IMR-90 (cell line): ENCODE data around the gene CTBP1. TPM values are rescaled to one million over a fixed set of nuclear protein-coding genes. Genes with fewer than 3 reads are reported as not detected.

Experiments
- ATAC-seq: fragments of 200-7000 bp; cut with Tn5 transposase; 2 replicates; pipeline ENCODE4 v1.9.1; 2020; ENCODE audit warnings: low read depth, mild to moderate bottlenecking, moderate library complexity
- BruUV-seq: library from RNA; stranded (reverse); fragments of 400-500 nt; replicated peaks from 2 replicates; lab custom pipeline; 2021; lab: Mats Ljungman, UMichigan
- CTCF ChIA-PET: fragments of 300-600 bp; formaldehyde crosslinking; extraction: SDS; loops from one replicate; lab custom pipeline; 2021; ENCODE audit warnings: antibody characterized with exemption; lab: Yijun Ruan, JAX
- POLR2A ChIA-PET: fragments of 300-600 bp; sonication (Branson Sonifier 250); formaldehyde crosslinking; loops from one replicate; lab custom pipeline; 2022; ENCODE audit warnings: antibody characterized with exemption; ENCODE audit not compliant: unreplicated experiment; lab: Charles Lee
- DNase-seq: peaks from one replicate; pipeline ENCODE4 v3.0.0; 2013
- H2AFZ ChIP-seq: replicated peaks from 2 replicates; pipeline ENCODE3; 2013; ENCODE audit warnings: low read length, mild to moderate bottlenecking; ENCODE audit not compliant: poor library complexity
- H2AK5ac ChIP-seq: 2 replicates; pipeline ENCODE4 v1.6.1; 2013; ENCODE audit warnings: low read depth, low read length, inconsistent platforms
- H2AK9ac ChIP-seq: replicated peaks from 2 replicates; pipeline ENCODE3; 2013; ENCODE audit warnings: mild to moderate bottlenecking, low read depth, low read length, moderate library complexity; ENCODE audit not compliant: poor library complexity
- H2BK120ac ChIP-seq: 2 replicates; pipeline ENCODE4 v1.6.1; 2013; ENCODE audit warnings: low read depth, low read length, inconsistent platforms
- H2BK15ac ChIP-seq: 3 replicates; pipeline ENCODE4 v1.6.1; 2013; ENCODE audit warnings: low read depth, low read length, inconsistent platforms
- H2BK20ac ChIP-seq: 2 replicates; pipeline ENCODE4 v1.6.1; 2013; ENCODE audit warnings: low read depth, mild to moderate bottlenecking, inconsistent platforms, low read length, moderate library complexity
- H2BK5ac ChIP-seq: 2 replicates; pipeline ENCODE4 v1.6.1; 2013; ENCODE audit warnings: mild to moderate bottlenecking, low read depth, low read length, inconsistent platforms; ENCODE audit not compliant: poor library complexity, severe bottlenecking
- H3K14ac ChIP-seq: replicated peaks from 2 replicates; pipeline ENCODE4 v1.6.1; 2013; ENCODE audit warnings: low read depth, low read length, inconsistent platforms
- H3K18ac ChIP-seq: 2 replicates; pipeline ENCODE4 v1.6.1; 2013; ENCODE audit warnings: low read depth, low read length, control low read depth
- H3K23ac ChIP-seq: 2 replicates; pipeline ENCODE4 v1.6.1; 2013; ENCODE audit warnings: low read depth, low read length, inconsistent platforms
- H3K27ac ChIP-seq: 2 replicates; pipeline ENCODE4 v1.5.1; 2013; ENCODE audit warnings: mild to moderate bottlenecking, control low read depth, low read length; ENCODE audit not compliant: insufficient read depth
- H3K27me3 ChIP-seq: 2 replicates; pipeline ENCODE4 v1.6.1; 2013; ENCODE audit warnings: low read length; ENCODE audit not compliant: control insufficient read depth, insufficient read depth
- H3K36me3 ChIP-seq: 2 replicates; pipeline ENCODE4 v1.6.1; 2013; ENCODE audit warnings: low read length, mixed read lengths; ENCODE audit not compliant: control insufficient read depth, insufficient read depth
- H3K4ac ChIP-seq: 2 replicates; pipeline ENCODE4 v1.6.1; 2013; ENCODE audit warnings: low read depth, low read length, inconsistent platforms
- H3K4me1 ChIP-seq: 2 replicates; pipeline ENCODE4 v1.6.1; 2013; ENCODE audit warnings: low read length, mixed read lengths; ENCODE audit not compliant: control insufficient read depth, insufficient read depth
- H3K4me2 ChIP-seq: 2 replicates; pipeline ENCODE4 v1.6.1; 2013; ENCODE audit warnings: low read depth, mild to moderate bottlenecking, control low read depth, low read length, moderate library complexity
- H3K4me3 ChIP-seq: 2 replicates; pipeline ENCODE4 v1.5.1; 2013; ENCODE audit warnings: low read depth, mild to moderate bottlenecking, control low read depth, low read length, moderate library complexity; ENCODE audit not compliant: insufficient read depth
- H3K56ac ChIP-seq: 2 replicates; pipeline ENCODE4 v1.6.1; 2013; ENCODE audit warnings: low read length, inconsistent platforms; ENCODE audit not compliant: insufficient read depth; ENCODE audit errors: extremely low read depth
- H3K79me1 ChIP-seq, 2 experiments: 2 replicates each; pipeline ENCODE4 v1.6.1; 2013; ENCODE audit warnings: low read length in 2 of 2, inconsistent platforms in 1 of 2, low read depth in 1 of 2
- H3K9ac ChIP-seq: 2 replicates; pipeline ENCODE4 v1.6.1; 2013; ENCODE audit warnings: low read depth, low read length, control low read depth
- H3K9me1 ChIP-seq: 2 replicates; pipeline ENCODE4 v1.6.1; 2013; ENCODE audit warnings: low read length, inconsistent platforms; ENCODE audit not compliant: insufficient read depth
- H3K9me3 ChIP-seq: 2 replicates; pipeline ENCODE4 v1.6.1; 2013; ENCODE audit warnings: low read length; ENCODE audit not compliant: control insufficient read depth, insufficient read depth
- H4K20me1 ChIP-seq: 2 replicates; pipeline ENCODE4 v1.6.1; 2013; ENCODE audit warnings: low read length, inconsistent platforms; ENCODE audit not compliant: insufficient read depth
- H4K5ac ChIP-seq: 2 replicates; pipeline ENCODE4 v1.6.1; 2013; ENCODE audit warnings: mild to moderate bottlenecking, low read depth, low read length, control low read depth
- H4K8ac ChIP-seq, 2 experiments: 2 replicates each; pipeline ENCODE4 v1.6.1; 2013; ENCODE audit warnings: low read depth in 2 of 2, low read length in 2 of 2, control low read depth in 1 of 2, inconsistent platforms in 1 of 2
- H4K91ac ChIP-seq: 2 replicates; pipeline ENCODE4 v1.6.1; 2013; ENCODE audit warnings: low read depth, low read length, inconsistent platforms; ENCODE audit not compliant: insufficient read depth
- BHLHE40 ChIP-seq: fragments of 150-350 bp; IDR thresholded peaks from 2 replicates; pipeline ENCODE4 v1.6.1; 2016; ENCODE audit warnings: mild to moderate bottlenecking, low read depth, low read length
- CEBPB ChIP-seq: IDR thresholded peaks from 2 replicates; pipeline ENCODE4 v1.6.1; 2012; ENCODE audit warnings: low read depth, low read length, improper control_type of control experiment
- CHD1 ChIP-seq: IDR thresholded peaks from 2 replicates; pipeline ENCODE4 v1.6.1; 2012; ENCODE audit warnings: low read depth, low read length, improper control_type of control experiment
- FOS ChIP-seq: fragments of 150-350 bp; IDR thresholded peaks from 2 replicates; pipeline ENCODE4 v1.6.1; 2016; ENCODE audit warnings: low read depth, low read length
- MAFK ChIP-seq: IDR thresholded peaks from 2 replicates; pipeline ENCODE4 v1.6.1; 2012; ENCODE audit warnings: low read depth, low read length, improper control_type of control experiment
- MAZ ChIP-seq: IDR thresholded peaks from 2 replicates; pipeline ENCODE4 v1.6.1; 2012; ENCODE audit warnings: low read depth, mild to moderate bottlenecking, low read length, improper control_type of control experiment, moderate library complexity, borderline replicate concordance
- MXI1 ChIP-seq: IDR thresholded peaks from 2 replicates; pipeline ENCODE4 v1.6.1; 2012; ENCODE audit warnings: low read depth, mild to moderate bottlenecking, low read length, moderate library complexity, borderline replicate concordance
- NFE2L2 ChIP-seq: fragments of 150-350 bp; IDR thresholded peaks from 2 replicates; pipeline ENCODE4 v1.6.1; 2016; ENCODE audit warnings: low read depth, mild to moderate bottlenecking, low read length
- RAD21 ChIP-seq: IDR thresholded peaks from 2 replicates; pipeline ENCODE4 v1.6.1; 2012; ENCODE audit warnings: low read length, improper control_type of control experiment
- RCOR1 ChIP-seq: IDR thresholded peaks from 2 replicates; pipeline ENCODE4 v1.6.1; 2012; ENCODE audit warnings: mild to moderate bottlenecking, low read length, improper control_type of control experiment; ENCODE audit not compliant: insufficient replicate concordance
- RFX5 ChIP-seq: IDR thresholded peaks from 2 replicates; pipeline ENCODE4 v1.8.0; 2012; ENCODE audit warnings: low read depth, mild to moderate bottlenecking, low read length, moderate library complexity
- SMC3 ChIP-seq: fragments of 150-350 bp; IDR thresholded peaks from 2 replicates; pipeline ENCODE4 v1.6.1; 2016; ENCODE audit warnings: low read depth, mild to moderate bottlenecking, antibody characterized with exemption, low read length, moderate library complexity
- WGBS, 2 experiments: methylation state at CpG; one replicate each; pipeline versions ENCODE4 v1.1.5 to v1.1.7; 2013; ENCODE audit warnings: missing lambda C conversion rate in 2 of 2; ENCODE audit not compliant: insufficient read length in 1 of 2; ENCODE audit errors: extremely low coverage in 2 of 2; 5-methylcytosine and 5-hydroxymethylcytosine counted together
- dilution Hi-C: fragments of 300-500 bp; cut with HindIII; formaldehyde crosslinking; loops from one replicate; pipeline ENCODE4 v1.14.3; 2018; ENCODE audit warnings: low sequenced_read_pairs; ENCODE audit not compliant: unreplicated experiment
- in situ Hi-C: fragments of 300-500 bp; cut with MboI; formaldehyde crosslinking; loops from 3 replicates; pipeline ENCODE4 v1.14.3; 2019; ENCODE audit warnings: low sequenced_read_pairs, inconsistent platforms, mixed read lengths
- intact Hi-C: fragments of 100-400 bp; cut with micrococcal nuclease; formaldehyde crosslinking; loops from 2 replicates; pipeline ENCODE4 v1.10.0; 2022
- polyA plus RNA-seq, 3 experiments: library from polyadenylated mRNA; depleted of rRNA; stranded (reverse); fragments of >200 nt; gene quantifications; 2 replicates each; pipeline ENCODE4 v1.2.3, GENCODE V29; 2012; ENCODE audit warnings: low replicate concordance in 1 of 3
- total RNA-seq: library from RNA; depleted of rRNA; stranded (reverse); fragments of >200 nt; gene quantifications from 2 replicates; pipeline ENCODE4 v1.2.3, GENCODE V29; 2012
- TF ChIP-seq, protein P1 (sequence below): conservative IDR thresholded peaks from 2 replicates; pipeline ENCODE4 v1.5.1; 2012; ENCODE audit warnings: mild to moderate bottlenecking, low read depth, low read length, improper control_type of control experiment
- TF ChIP-seq, protein P2 (sequence below): fragments of 150-350 bp; IDR thresholded peaks from 2 replicates; pipeline ENCODE4 v1.6.1; 2017; ENCODE audit warnings: mild to moderate bottlenecking, antibody characterized with exemption, low read length, low read depth
- TF ChIP-seq, protein P3 (sequence below): fragments of 150-350 bp; IDR thresholded peaks from 2 replicates; pipeline ENCODE4 v1.6.1; 2016; ENCODE audit warnings: low read depth, mild to moderate bottlenecking, low read length, moderate library complexity, borderline replicate concordance

CTBP1 gene
- total and polyA plus RNA-seq, 2 of the 4 experiments (the other 2 are of a cell fraction): 147 to 212 TPM

DNA sequence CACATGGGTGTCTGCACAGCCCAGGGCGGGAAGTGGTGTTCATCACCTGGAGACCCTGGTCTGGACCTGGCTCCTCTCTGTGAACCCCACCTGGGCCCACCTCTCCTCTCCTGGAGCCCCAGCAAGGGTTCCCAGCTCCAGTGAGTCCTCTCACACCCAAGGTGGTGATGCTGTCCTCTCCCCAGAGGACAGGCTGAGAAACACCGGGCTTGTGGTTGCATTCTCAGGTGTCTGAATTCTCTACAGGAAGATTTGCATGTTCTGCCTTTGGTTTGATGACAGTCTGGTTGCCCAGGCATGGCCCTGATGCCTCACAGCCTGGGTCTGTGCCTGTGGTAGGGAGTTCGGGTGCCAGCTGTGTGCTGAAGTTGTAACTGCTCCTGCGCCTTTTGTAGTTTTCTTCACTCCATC is 44.6 kb upstream of the CTBP1 start:
- WGBS, 2 experiments: 100% methylated on average over 1 of the region's 4 CpGs; no CpG with 5 or more reads in 1 of the 2 experiments
- POLR2A ChIA-PET: no interaction called here

More for the DNA sequence above, 44.6 kb upstream of the CTBP1 start:
- H3K4ac ChIP-seq: no peak overlapping the region
- dilution Hi-C loops: no loop called here
- no peak overlapping the region for H3K9ac ChIP-seq
- H3K56ac ChIP-seq: no peak overlapping the region
- H4K91ac ChIP-seq: no peak overlapping the region
- H3K27ac ChIP-seq: no peak overlapping the region
- H3K23ac ChIP-seq: no peak overlapping the region
- no peak overlapping the region for H3K18ac ChIP-seq
- H2AK9ac ChIP-seq: no peak overlapping the region
- H4K8ac ChIP-seq: no peak overlapping the region
- H4K20me1 ChIP-seq: peaks cover 77% of the 10 kb centered on the region
- H3K9me3 ChIP-seq: no peaks in the 10 kb centered on the region
- no peak overlapping the region for H3K4me3 ChIP-seq
- no peak overlapping the region for H2BK15ac ChIP-seq
- BruUV-seq: no TSS peak
- no peak overlapping the region for H3K14ac ChIP-seq
- no peak overlapping the region for H2BK20ac ChIP-seq
- H3K27me3 ChIP-seq: no peaks in the 10 kb centered on the region
- ATAC-seq (no peak), DNase-seq (no peak)
- in situ Hi-C loops: no loop called here
- no peak overlapping the region for H2AK5ac ChIP-seq
- H3K9me1 ChIP-seq: peaks cover 5% of the 10 kb centered on the region; the same call in 1 of the 2 replicates
- H3K79me1 ChIP-seq: peaks cover 0 to 53% of the 10 kb centered on the region in 2 experiments; a peak in 3 of 4 replicates
- no peak overlapping the region for H2AFZ ChIP-seq
- peaks cover 4% of the 10 kb centered on the region for H3K4me1 ChIP-seq
- H2BK120ac ChIP-seq: no peak overlapping the region
- H2BK5ac ChIP-seq: no peak overlapping the region
- no peak overlapping the region for H3K4me2 ChIP-seq
- H3K36me3 ChIP-seq: peaks cover 16% of the 10 kb centered on the region; the same call in 1 of the 2 replicates
- intact Hi-C loops: no loop called here
- TF ChIP-seq RAD21: no peak
- no peak for TF ChIP-seq CHD1
- TF ChIP-seq, protein P1, sequence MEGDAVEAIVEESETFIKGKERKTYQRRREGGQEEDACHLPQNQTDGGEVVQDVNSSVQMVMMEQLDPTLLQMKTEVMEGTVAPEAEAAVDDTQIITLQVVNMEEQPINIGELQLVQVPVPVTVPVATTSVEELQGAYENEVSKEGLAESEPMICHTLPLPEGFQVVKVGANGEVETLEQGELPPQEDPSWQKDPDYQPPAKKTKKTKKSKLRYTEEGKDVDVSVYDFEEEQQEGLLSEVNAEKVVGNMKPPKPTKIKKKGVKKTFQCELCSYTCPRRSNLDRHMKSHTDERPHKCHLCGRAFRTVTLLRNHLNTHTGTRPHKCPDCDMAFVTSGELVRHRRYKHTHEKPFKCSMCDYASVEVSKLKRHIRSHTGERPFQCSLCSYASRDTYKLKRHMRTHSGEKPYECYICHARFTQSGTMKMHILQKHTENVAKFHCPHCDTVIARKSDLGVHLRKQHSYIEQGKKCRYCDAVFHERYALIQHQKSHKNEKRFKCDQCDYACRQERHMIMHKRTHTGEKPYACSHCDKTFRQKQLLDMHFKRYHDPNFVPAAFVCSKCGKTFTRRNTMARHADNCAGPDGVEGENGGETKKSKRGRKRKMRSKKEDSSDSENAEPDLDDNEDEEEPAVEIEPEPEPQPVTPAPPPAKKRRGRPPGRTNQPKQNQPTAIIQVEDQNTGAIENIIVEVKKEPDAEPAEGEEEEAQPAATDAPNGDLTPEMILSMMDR: no peak
- no peak for TF ChIP-seq BHLHE40
- TF ChIP-seq SMC3: no peak
- TF ChIP-seq, protein P2, sequence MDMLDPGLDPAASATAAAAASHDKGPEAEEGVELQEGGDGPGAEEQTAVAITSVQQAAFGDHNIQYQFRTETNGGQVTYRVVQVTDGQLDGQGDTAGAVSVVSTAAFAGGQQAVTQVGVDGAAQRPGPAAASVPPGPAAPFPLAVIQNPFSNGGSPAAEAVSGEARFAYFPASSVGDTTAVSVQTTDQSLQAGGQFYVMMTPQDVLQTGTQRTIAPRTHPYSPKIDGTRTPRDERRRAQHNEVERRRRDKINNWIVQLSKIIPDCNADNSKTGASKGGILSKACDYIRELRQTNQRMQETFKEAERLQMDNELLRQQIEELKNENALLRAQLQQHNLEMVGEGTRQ: no peak
- no peak for TF ChIP-seq NFE2L2
- no peak for TF ChIP-seq MAFK
- TF ChIP-seq MAZ: no peak
- TF ChIP-seq, protein P3, sequence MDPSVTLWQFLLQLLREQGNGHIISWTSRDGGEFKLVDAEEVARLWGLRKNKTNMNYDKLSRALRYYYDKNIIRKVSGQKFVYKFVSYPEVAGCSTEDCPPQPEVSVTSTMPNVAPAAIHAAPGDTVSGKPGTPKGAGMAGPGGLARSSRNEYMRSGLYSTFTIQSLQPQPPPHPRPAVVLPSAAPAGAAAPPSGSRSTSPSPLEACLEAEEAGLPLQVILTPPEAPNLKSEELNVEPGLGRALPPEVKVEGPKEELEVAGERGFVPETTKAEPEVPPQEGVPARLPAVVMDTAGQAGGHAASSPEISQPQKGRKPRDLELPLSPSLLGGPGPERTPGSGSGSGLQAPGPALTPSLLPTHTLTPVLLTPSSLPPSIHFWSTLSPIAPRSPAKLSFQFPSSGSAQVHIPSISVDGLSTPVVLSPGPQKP: no peak
- no peak for TF ChIP-seq FOS
- TF ChIP-seq RFX5: no peak
- no peak for TF ChIP-seq CEBPB
- TF ChIP-seq MXI1: no peak
- TF ChIP-seq RCOR1: no peak
- H4K5ac ChIP-seq: no peak overlapping the region
- CTCF ChIA-PET: no interaction called here
